Adrenal gland (tissue), 5 donors: ENCODE results near the gene TSHR.

ENCODE experiments used
- POLR2A ChIP-seq, 2 donors: fragments of 450-650 bp; IDR thresholded peaks; one replicate each; pipeline ENCODE4 v1.6.1; 2017; ENCODE audit warnings: antibody characterized with exemption in 2 of 2, mild to moderate bottlenecking in 2 of 2, moderate library complexity in 1 of 2
- TF ChIP-seq, protein P1 (sequence below), 6 experiments: fragments of 450-650 bp in 4 of 6; fragments of 200-600 bp in 2 of 6; sonication (generic) in 1 of 6; IDR thresholded peaks; 1 replicate in 5 of 6; 2 replicates in 1 of 6; pipeline versions ENCODE4 v1.5.1 to v1.8.0; 2016 to 2021; ENCODE audit warnings: antibody characterized with exemption in 6 of 6, mild to moderate bottlenecking in 2 of 6, moderate library complexity in 1 of 6
- donor health status: DM: no; HTN: no; CAD: no.

DNA sequence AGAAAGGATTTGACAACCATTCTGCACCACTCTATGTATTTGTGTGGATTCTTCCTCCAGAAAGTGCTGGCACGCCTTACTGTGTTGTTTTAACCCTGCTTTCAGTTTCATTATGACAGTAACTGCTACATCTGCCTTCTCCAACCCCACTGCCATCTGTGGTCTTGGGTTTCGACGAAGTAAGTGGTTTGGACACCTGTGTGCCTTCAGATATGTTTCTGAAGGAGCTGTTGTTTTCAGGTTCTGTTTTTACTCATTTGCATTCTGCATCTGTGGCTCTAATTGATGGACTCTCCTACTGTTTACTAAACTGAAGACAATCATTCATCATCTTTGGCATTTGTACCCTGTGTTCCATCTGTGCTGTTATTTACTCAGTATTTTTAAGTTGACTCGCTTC lies 4.1 kb downstream of the TSHR start:
- TF ChIP-seq POLR2A (IDR thresholded peaks at IDR 0.05) = no peak
- TF ChIP-seq, protein P1, sequence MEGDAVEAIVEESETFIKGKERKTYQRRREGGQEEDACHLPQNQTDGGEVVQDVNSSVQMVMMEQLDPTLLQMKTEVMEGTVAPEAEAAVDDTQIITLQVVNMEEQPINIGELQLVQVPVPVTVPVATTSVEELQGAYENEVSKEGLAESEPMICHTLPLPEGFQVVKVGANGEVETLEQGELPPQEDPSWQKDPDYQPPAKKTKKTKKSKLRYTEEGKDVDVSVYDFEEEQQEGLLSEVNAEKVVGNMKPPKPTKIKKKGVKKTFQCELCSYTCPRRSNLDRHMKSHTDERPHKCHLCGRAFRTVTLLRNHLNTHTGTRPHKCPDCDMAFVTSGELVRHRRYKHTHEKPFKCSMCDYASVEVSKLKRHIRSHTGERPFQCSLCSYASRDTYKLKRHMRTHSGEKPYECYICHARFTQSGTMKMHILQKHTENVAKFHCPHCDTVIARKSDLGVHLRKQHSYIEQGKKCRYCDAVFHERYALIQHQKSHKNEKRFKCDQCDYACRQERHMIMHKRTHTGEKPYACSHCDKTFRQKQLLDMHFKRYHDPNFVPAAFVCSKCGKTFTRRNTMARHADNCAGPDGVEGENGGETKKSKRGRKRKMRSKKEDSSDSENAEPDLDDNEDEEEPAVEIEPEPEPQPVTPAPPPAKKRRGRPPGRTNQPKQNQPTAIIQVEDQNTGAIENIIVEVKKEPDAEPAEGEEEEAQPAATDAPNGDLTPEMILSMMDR (IDR thresholded peaks at IDR 0.05) = no peak
